Kidney (tissue), 14 donors: ENCODE results near the gene CAPS. TPM values are rescaled to one million over a fixed set of nuclear protein-coding genes. Genes with fewer than 3 reads are reported as not detected.
"Not testable (repeated sequence)": the region's sequence is repeated elsewhere in the genome, so short reads cannot be mapped to it uniquely, and the experiment has no call there.

ENCODE experiments used
- DNase-seq, 5 donors: peaks; one replicate each; pipeline ENCODE4 v3.0.0-alpha.2; 2013 to 2020
- FAIRE-seq: peaks from 2 replicates; lab custom pipeline; 2012; peaks lifted over from hg19 to GRCh38; lab: Jason Lieb, UNC
- H3K27ac ChIP-seq, 2 donors: one replicate each; pipeline ENCODE4 v1.7.0; 2013; ENCODE audit warnings: low read depth in 2 of 2, low read length in 2 of 2, inconsistent platforms in 1 of 2
- H3K27me3 ChIP-seq: one replicate; pipeline ENCODE4 v1.7.1; 2013; ENCODE audit warnings: low read length, inconsistent platforms; ENCODE audit not compliant: control insufficient read depth, insufficient read depth
- H3K36me3 ChIP-seq, 3 donors: one replicate each; pipeline versions ENCODE4 v1.7.0 to v1.7.1; 2013; ENCODE audit warnings: low read length in 3 of 3, control low read depth in 1 of 3, inconsistent platforms in 1 of 3; ENCODE audit not compliant: insufficient read depth in 3 of 3, control insufficient read depth in 2 of 3
- H3K4me1 ChIP-seq, 3 donors: one replicate each; pipeline versions ENCODE4 v1.7.0 to v1.7.1; 2013; ENCODE audit warnings: low read length in 3 of 3, inconsistent platforms in 1 of 3, low read depth in 1 of 3; ENCODE audit not compliant: control insufficient read depth in 2 of 3, insufficient read depth in 2 of 3
- H3K4me3 ChIP-seq, 3 donors: one replicate each; pipeline versions ENCODE4 v1.7.0 to v1.8.1; 2013; ENCODE audit warnings: low read length in 3 of 3, control low read depth in 1 of 3, inconsistent platforms in 1 of 3
- H3K9ac ChIP-seq, 3 donors: one replicate each; pipeline versions ENCODE4 v1.7.0 to v1.7.1; 2013; ENCODE audit warnings: low read length in 3 of 3, control low read depth in 1 of 3, inconsistent platforms in 1 of 3
- H3K9me3 ChIP-seq, 3 donors: one replicate each; pipeline versions ENCODE4 v1.7.0 to v1.7.1; 2013; ENCODE audit warnings: low read length in 3 of 3, control low read depth in 1 of 3, inconsistent platforms in 1 of 3; ENCODE audit not compliant: control insufficient read depth in 2 of 3, insufficient read depth in 1 of 3
- intact Hi-C: fragments of 100-400 bp; cut with DNase I; formaldehyde crosslinking; loops from one replicate; pipeline ENCODE4 v1.11.1; 2022
- polyA plus RNA-seq: library from polyadenylated mRNA; stranded (reverse); fragments of 350-450 nt; fragmentation: Illumina TruSeq; extraction: RNeasy Lipid Tissue Mini Kit (QIAGEN cat#74804); gene quantifications from one replicate; pipeline ENCODE4 v1.2.3, GENCODE V29; 2014; ENCODE audit warnings: low read depth, low replicate concordance; ENCODE audit not compliant: insufficient read depth
- total RNA-seq: library from RNA; stranded (reverse); fragmentation: NEBNext Ultra II Directional; extraction: Animal tissue kit (Norgen Biotek cat#: 25700); gene quantifications from one replicate; pipeline ENCODE4 v1.2.1, GENCODE V29; 2021
- TF ChIP-seq, protein P1 (sequence below): IDR thresholded peaks from 3 replicates; pipeline ENCODE4 v1.5.1; 2012; ENCODE audit warnings: mild to moderate bottlenecking, moderate library complexity, borderline replicate concordance; ENCODE audit not compliant: insufficient read depth; ENCODE audit errors: extremely low read depth
- donor health status: control.
- donor health status: control.
- donor health status: control.
- donor health status: control.
- donor health status: control.
- donor health status: DM: yes; HTN: yes; CAD: no.
- donor health status: Normal renal cell carcinoma (clear cell type).

CAPS gene
- total and polyA plus RNA-seq, 2 donors from 2014 or later: 53.0 to 82.1 TPM

DNA sequence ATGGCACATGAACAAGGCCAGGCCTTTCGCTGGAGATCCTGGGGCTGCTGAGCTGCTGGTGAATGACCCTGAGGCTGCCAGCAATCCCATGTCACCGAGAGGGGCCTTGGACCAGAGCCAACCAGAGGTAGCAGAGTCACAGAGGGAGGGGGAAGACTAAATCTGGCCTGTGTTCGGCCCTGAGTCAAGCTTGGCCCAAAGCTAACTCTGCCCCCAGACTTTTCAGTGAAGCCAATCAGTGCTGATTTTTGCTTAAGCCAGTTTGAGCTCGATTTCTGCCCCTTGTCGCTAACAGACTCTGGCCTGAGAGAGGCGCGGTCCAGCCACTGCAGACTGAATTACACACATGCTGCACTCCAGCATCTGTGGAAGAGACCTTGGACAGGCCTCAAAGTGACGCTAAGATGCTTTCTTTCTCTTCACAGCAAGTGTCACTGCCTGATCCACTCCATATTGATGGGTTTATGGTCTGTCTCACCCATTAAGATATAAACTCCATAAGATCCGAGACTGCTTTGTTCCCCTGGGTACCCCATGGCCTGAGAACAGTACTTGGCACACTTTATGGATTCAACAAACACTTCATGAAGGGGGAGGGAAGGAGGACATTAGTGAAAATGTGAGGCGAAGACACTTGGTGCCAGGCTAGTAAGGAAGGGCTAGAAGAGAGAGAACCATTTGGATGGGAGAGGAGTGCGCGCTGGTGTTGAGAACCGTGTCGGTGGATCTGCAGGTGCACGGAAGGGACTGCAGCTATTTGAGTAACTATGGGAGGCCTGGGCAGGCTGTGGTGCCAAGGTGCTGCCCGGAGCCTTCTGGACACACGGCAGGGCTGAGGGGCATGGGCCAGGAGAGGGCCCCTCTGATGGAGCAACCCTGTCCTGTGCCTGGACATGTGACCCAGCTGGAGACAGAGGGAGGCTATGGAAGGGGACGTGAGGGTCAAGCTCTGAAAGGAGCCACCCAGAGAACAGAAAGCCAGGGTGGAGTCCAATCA lies 46.2 kb downstream of the CAPS start:
- FAIRE-seq (no peak), DNase-seq (peak in 2 of 5 donors; percentile 19 to 72)
- intact Hi-C loops: no loop called here
- Histone ChIP-seq H3K4me3 (no peak overlapping the region), H3K27ac (peak overlapping the region in 1 of 2 donors; percentile 16), H3K9me3 (no peaks in the 10 kb centered on the region), H3K4me1 (peaks cover 0 to 41% (median 28%) of the 10 kb centered on the region in 3 donors), H3K36me3 (no peaks in the 10 kb centered on the region), H3K27me3 (no peaks in the 10 kb centered on the region), H3K9ac (no peak overlapping the region)
- TF ChIP-seq, protein P1, sequence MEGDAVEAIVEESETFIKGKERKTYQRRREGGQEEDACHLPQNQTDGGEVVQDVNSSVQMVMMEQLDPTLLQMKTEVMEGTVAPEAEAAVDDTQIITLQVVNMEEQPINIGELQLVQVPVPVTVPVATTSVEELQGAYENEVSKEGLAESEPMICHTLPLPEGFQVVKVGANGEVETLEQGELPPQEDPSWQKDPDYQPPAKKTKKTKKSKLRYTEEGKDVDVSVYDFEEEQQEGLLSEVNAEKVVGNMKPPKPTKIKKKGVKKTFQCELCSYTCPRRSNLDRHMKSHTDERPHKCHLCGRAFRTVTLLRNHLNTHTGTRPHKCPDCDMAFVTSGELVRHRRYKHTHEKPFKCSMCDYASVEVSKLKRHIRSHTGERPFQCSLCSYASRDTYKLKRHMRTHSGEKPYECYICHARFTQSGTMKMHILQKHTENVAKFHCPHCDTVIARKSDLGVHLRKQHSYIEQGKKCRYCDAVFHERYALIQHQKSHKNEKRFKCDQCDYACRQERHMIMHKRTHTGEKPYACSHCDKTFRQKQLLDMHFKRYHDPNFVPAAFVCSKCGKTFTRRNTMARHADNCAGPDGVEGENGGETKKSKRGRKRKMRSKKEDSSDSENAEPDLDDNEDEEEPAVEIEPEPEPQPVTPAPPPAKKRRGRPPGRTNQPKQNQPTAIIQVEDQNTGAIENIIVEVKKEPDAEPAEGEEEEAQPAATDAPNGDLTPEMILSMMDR: no peak

DNA sequence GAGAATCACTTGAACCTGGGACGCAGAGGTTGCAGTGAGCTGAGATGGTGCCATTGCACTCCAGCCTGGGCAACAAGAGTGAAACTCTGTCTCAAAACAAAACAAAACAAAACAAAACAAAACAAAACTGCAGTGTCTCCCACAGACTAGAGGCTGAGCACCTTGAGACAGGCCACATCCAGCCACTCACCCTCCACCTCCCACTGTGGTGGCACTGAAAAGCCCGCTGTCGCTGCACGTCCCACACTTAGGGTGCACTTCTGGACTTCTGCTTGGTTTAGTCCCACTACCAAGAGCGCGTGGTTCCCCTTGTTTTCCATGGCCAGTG lies 47.6 kb downstream of the CAPS start:
- intact Hi-C loops, H3K4me3 ChIP-seq, H3K27me3 ChIP-seq, FAIRE-seq, DNase-seq, H3K9me3 ChIP-seq, H3K36me3 ChIP-seq: not testable (repeated sequence)
- Histone ChIP-seq H3K27ac (peak overlapping the region; percentile 36 to 59), H3K4me1 (peaks cover 0 to 48% (median 24%) of the 10 kb centered on the region in 3 donors), H3K9ac (peak overlapping the region in 1 of 3 donors; percentile 48)

DNA sequence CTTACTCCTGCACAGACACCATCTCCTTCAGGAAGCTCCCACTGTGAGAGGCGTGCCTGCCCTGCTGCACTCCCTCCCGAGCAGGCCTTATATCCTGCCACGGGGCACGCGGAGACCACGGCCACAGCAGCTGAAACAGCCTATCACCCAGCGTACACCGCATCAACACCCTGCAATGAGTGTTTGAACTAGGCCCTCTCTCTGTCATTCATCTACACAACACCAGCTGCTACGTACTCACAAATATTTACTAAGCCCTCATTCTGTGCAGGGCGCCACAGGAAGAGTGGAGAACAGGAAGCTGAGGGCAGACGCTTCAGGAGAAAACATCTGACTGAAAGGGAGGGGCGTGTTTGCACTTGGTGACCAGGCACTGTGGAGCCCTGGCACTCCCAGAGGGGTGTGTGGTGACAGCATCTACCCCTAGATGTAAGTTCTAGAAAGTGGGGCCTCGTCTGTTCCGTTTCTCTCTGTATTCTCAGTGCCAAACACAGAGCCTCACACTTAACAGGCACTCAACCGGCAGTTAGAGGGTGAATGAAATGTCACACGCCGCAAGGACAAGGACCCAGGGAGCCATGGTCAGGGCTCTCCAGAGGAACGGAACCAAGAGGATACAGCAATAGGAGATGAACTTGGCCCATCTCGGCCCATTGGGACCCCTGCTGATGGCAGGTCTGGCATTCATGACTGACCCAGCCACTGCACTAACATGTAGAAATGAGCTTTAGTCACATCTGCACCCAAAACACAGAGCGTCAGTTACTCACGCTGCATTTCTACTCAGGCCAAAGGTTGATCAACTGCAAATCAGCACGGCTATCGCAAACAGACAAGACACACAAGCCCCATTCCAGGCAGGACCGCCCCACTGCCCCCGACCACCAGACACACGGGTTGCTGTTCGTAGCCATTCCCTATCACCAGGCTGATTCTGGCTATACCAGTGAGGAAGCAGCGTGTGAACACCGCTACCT lies 48.2 kb downstream of the CAPS start:
- no peak overlapping the region for H3K4me3 ChIP-seq
- peak in 2 of 5 donors; percentile 74 to 75 for DNase-seq
- peak overlapping the region; percentile 36 to 59 for H3K27ac ChIP-seq
- no peaks in the 10 kb centered on the region for H3K27me3 ChIP-seq
- peak overlapping the region in 1 of 3 donors; percentile 48 for H3K9ac ChIP-seq
- FAIRE-seq: no peak
- H3K4me1 ChIP-seq: peaks cover 0 to 48% (median 24%) of the 10 kb centered on the region in 3 donors
- H3K9me3 ChIP-seq: no peaks in the 10 kb centered on the region
- H3K36me3 ChIP-seq: no peaks in the 10 kb centered on the region
- intact Hi-C loops: no loop called here
- TF ChIP-seq, protein P1: no peak

DNA sequence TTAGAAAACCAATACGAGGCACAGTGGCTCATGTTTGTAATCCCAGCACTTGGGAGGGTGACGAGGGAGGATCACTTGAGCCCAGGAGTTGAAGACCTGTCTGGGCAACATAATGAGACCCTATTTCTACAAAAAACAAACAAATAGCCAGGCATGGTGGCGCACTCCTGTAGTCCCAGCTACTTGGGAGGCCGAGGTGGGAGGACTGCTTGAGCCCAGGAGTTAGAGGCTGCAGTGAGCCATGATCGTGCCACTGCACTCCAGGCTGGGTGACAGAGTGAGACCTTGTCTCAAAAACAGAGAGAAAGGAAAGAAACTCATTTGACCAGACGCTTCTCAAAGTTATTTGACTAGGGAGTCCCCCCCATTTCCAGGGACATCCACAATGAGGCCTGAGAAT lies 49.2 kb downstream of the CAPS start:
- H3K4me3 ChIP-seq, H3K9me3 ChIP-seq, H3K9ac ChIP-seq, FAIRE-seq, DNase-seq, H3K27me3 ChIP-seq, H3K27ac ChIP-seq, intact Hi-C loops, H3K36me3 ChIP-seq: not testable (repeated sequence)
- peaks cover 2 to 55% (median 31%) of the 10 kb centered on the region in 3 donors for H3K4me1 ChIP-seq
